T47D (cell line): ENCODE data around the gene HSPB9.

Experiments used
- DNase-seq, 2 experiments: peaks; one replicate each; pipeline versions ENCODE4 v3.0.0 to v3.0.0-alpha.2; 2011 to 2012; ENCODE audit warnings: low read depth in 1 of 2, low spot score in 1 of 2
- JUND ChIP-seq: IDR thresholded peaks from 2 replicates; pipeline ENCODE4 v1.6.1; 2012; ENCODE audit warnings: low read depth
- in situ Hi-C: cut with HindIII; loops from 2 replicates; pipeline ENCODE4 v1.10.0; 2016; ENCODE audit warnings: low sequenced_read_pairs, low pct_unique_long_range_greater_than_20kb

Gene HSPB9

DNA sequence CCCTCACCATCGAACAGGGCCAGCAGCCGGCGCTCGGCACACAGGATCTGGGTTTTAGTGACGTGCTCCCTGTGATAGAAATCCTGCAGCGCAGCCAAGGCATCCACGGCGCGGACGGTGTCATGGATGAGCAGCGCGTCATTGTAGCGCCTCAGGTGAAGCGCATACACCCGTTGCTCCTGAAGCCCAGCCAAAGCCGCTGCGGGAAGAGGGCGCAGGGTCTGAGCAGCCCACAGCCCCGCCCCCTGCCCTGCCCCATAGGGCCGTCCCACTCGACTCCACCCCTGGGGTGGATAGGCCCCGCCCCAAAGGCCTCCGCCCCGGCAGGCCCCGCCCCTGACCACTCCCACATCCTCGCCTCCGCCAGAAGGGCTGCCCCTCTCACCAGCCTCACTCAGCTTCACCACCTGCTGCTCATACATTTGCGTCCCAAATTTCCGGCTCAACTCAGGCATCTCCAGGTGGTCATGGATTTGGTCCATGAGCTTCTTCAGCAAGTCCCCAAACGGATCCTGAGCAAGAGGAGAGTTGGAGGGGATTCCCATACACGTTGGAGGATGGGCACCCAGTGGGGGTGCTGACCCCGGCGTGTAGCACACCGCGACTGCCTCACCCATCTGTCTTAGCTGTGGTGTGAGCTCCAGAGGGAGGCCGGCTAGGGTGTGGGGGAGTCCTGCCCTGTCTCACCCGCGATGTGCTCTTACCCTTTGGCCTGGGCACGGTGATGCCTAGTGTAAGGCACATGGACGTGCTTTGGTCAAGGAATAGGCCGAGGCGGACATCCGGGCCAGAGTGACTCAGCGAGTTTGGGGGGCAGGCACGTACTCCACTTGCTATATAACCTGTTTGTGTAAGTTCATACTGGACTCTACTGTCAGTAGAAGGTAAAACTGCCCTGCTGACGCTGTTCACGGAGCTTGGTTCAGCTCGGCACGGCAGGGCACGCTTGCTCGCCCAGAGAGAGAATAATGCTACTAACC, 14.7 kb upstream of the HSPB9 start:
- DNase-seq = peak; percentile 91 to 94
- TF ChIP-seq JUND = no peak
- in situ Hi-C loops = no loop called here

DNA sequence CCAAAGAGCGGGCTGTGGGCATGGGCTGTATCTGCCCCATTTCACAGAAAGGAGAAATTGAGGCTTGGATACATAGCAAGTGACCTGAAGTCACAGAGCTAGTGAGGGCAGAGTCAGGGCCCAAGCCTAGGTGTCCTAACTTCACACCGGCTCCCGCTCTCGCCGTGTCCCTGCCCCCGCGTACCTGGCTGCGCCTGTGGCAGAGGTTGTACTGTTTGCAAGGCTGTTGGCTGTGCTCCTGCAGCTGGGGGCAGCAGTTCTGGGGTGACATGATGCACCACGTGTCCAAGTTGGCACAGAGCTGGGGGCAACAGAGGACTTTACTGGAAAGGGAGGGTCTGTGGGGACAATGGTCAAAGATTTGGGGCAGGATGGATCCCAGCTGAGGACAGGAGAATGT, 13.5 kb upstream of the HSPB9 start:
- no peak for TF ChIP-seq JUND
- no peak for DNase-seq
- in situ Hi-C loops = no loop called here

DNA sequence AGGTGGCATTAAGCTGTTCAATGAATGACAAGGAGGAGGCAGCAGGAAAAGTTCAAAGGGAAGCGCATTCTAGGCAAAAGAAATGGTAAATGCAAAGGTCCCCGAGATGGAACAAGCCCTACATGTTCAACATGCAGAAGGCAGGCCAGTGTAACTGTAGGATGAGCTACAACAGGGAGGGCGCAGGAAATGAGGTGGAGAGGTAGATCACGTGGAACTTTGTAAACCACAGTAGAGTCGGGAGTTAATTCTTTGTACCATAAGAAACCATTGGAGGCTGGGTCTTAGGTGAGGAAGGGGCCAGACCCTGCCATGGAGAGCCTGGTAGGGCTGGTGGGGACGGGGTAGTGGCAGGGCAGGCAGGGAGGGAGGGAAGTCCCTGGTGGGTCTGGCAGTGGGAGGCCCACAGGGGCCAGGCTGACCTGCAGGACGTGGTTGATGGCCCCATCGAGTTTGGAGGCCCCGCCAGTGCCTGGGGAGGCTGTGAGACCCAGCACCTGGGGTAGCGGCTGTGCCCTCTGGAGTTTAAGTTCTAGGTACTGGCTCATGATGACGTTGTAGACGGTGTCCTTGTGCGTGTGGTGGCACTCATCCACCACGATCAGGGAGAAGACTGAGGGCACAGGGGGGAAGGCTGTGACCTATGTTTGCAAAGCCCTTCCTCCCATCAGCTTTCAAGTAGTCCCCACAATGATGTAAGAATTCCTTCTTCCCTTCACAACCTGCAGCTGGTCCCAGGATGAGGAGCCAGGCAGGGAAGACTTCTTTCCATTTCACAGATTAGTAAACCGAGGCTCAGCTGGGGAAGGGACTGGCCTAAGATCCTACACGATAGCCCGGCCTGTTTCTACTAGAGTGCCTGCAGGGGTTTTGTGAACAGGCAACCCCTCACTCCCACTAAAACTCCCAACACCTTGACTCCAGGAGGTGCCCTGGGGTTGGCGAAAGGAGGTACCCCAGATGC, 12.0 kb upstream of the HSPB9 start:
- in situ Hi-C loops = no loop called here
- TF ChIP-seq JUND = no peak
- no peak for DNase-seq

DNA sequence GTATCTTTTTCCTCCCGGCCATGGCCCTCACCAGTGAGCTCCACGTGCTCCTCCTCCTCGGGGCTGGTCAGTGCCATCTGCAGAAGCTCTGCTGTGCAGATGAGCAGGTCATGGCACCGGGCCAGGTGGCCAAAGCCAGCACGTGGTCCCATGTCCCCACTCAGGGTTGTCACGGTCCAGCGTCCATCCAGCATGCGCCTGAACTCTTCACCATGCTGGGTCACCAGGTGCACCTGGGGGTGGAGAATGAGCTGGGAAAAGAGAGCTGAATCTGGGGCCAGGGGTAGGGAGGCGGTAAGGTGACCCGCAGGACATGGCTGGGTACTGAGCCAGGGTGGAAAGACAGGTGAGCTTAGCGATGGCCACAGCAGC, 11.4 kb upstream of the HSPB9 start:
- no peak for DNase-seq
- in situ Hi-C loops = no loop called here
- no peak for TF ChIP-seq JUND

DNA sequence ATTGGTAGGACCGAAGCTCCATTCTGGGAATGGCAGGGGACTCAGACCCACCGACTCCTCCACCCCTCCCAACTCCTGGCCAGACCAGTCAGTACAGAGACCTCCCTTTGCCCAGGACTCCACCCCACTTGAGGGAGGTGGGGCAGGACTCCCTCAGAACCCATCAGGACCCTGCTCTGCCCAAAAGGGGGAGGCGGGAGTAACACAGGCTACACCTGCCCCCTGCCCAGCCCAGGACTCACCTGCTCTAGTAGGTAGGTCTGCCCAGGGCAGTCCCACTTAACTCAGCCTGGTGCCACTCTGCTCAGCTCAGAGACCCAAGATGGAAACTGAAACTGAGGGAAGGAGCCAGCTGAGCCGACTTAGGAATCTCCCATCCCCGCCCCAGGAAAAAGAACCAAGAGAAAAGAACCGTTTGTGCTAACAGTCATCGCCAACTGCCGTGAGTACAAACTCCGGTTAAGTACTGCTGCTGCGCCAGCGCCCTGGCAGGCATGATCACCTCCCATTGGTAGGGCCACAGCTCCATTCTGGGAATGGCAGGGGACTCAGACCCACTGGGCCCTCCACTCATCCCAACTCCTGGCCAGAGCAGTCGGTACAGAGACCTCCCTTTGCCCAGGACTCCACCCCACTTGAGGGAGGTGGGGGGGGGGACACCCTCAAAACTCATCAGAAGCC, 10.6 kb upstream of the HSPB9 start:
- in situ Hi-C loops = no loop called here
- TF ChIP-seq JUND = no peak
- DNase-seq = peak; percentile 48 to 52

DNA sequence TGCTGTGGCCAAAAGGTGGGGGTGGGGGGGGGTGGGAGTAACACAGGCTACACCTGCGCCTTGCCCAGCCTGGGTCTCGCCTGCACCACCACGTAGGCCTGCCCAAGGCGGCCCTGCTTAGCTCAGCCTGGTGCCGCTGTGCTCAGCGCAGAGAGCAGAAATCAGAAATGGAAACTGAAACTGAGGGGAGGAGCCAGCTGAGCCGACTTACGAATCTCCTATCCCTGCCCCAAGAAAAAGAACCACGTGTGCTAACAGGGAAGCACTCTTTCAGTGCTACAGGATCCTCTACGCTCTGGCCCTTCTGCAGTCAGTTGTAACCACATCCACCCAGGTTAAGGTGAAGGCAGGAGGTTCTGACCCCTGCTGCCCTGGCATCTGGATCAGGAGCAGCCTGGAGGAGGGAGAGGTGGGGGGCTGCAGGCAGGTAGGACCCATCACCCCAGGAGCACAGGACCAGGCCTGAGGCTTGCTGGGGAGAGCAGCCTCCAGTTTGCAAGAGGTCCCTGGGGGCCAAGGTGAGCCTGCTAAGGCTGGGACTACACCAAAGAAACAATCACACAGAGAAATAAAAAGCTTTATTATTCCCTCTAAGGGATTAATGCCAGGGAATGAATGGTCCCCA, 9.9 kb upstream of the HSPB9 start, which contains the start of gene DHX58:
Gene DHX58 (minus strand): TSS at position 163 of the 625 bp plus-strand sequence. CDS start 822 bp downstream, outside the sequence.
- DNase-seq = peak; percentile 91 to 99
- in situ Hi-C loops = no loop called here
- TF ChIP-seq JUND = no peak

DNA sequence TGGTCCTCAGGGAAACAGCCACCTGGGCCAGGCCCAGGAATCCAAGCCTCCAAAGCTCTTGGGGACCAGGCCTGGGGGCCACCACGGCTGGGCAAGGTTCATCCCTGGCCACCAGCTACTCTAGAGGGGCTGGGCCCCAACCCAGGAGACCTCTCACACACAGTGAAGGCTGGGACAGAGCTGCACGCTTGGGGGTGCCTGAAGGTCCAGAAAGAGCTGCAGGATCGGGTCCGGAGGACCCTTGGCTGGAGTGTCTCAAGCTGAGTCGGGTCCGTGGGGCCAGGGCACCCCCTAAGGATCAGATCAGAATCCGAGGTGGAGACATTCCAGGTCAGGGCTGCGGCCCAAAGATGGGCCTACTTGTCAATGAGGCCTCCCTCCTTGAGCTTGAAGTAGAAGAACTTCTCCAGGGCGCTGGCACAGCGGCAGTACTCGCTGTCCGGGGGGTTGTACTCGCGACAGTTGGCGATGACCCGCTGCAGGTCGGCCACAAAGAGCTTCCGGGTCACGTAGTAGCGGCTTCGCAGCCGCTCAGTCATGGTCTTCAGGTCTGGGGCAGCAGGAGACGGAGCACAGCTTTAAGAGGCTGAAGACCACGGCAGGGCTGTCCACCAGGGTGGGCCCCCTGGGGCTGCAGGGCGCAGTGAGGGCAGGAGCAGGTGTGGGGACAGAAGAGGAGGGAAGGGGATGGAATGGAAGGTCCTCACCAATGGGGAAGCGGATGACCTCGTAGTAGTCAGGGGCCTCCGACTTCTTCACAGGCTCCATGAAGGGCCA, 9.1 kb upstream of the HSPB9 start:
- DNase-seq = no peak
- in situ Hi-C loops = no loop called here
- TF ChIP-seq JUND = no peak

DNA sequence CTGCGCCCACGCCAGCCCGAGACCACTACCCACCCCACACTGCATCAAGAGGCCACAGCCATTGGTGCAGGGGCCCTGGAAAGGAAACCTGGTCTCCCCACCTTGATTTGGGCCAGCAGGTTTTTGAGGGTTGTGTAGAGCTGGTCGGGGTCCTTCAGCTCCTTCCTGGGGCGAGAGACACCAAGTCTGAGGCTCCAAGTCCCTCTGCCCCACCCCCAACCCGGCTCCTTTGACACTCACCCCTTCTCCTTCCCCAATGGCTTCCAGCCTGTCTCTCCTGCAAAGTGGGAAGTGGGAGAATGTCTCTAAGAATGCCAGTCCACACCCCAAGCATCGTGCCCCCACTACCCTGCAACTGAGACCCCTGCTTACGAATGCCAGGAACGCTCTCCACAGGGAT, 8.5 kb upstream of the HSPB9 start:
- no peak for DNase-seq
- in situ Hi-C loops = no loop called here
- TF ChIP-seq JUND = no peak

DNA sequence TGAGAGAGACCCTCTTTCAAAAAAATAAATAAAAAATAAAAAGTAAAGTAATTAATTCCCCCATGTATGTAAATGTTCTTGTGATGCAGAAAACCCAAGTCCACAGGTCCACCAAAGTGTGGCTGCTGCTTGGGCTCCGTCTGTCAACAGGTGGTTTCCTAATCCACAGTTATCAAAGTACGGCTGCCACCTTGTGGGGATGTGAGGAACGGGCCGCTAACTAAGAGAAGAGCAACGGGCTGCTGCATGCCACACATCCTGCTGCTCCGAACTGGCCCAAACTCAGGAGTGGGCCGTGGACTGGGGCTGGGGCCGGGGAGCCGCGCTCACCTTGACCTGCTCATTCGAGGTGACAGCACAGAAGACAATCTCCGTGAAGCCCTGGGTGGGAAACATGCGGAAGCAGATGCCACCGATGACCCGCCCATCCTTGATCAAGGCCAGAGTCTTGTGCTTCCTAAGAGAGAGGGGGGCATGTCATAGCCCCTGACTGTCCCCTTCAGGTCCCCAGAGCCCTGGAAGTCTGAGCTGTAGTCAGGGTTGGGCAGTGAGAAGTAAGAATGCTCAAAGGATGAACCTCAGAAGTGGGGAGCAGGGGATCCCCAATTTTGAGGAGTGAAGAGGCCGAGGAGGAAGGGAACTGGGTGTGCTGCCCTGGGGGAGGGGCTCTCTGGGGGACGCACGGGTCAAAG, 5.8 kb upstream of the HSPB9 start:
- peak; percentile 85 to 92 for DNase-seq
- in situ Hi-C loops = no loop called here
- TF ChIP-seq JUND = no peak

DNA sequence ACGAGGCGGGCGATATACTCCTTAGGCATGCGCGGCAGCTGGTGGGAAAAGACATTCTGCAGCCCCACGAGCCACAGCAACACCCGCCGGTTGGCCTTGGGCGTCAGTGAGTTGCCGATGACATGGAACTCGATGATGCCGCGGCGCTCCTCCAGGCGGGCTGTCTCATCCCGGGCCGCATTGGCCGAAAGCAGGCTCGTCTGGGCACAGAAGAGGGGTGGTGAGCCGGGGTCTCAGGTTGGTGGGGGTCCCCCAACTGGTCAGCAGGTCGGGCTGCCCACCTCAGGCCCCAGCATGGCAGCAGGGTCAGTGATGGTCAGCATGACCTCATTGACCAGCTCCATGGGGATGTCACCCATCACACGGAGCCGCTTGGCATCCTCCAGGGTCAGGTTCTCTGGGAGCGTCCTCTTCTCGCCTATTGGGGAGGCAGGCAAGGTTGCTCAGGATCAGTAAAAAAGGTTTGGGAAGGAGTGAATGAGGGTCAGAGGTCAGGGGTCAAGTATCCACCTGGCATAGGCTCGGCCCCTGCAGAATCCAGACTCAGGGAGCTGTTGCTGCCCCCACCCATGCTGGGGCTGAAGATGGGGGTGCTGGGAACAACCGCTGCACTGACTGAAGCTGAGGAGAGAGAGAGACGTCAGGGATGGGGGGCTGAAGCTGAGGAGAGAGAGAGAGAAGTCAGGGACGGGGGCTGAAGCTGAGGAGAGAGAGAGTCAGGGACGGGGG, 5.0 kb upstream of the HSPB9 start:
- in situ Hi-C loops = no loop called here
- TF ChIP-seq JUND = no peak
- no peak for DNase-seq
